NK-92 (cell line): ENCODE measurements around the gene APEX2.
"Not testable (repeated sequence)": the region's sequence is repeated elsewhere in the genome, so short reads cannot be mapped to it uniquely, and the experiment has no call there.

Source experiments
- DNase-seq: peaks from one replicate; lab custom pipeline; 2025; ENCODE audit not compliant: unreplicated experiment; lab: John Stamatoyannopoulos, UW

APEX2 gene, protein sequence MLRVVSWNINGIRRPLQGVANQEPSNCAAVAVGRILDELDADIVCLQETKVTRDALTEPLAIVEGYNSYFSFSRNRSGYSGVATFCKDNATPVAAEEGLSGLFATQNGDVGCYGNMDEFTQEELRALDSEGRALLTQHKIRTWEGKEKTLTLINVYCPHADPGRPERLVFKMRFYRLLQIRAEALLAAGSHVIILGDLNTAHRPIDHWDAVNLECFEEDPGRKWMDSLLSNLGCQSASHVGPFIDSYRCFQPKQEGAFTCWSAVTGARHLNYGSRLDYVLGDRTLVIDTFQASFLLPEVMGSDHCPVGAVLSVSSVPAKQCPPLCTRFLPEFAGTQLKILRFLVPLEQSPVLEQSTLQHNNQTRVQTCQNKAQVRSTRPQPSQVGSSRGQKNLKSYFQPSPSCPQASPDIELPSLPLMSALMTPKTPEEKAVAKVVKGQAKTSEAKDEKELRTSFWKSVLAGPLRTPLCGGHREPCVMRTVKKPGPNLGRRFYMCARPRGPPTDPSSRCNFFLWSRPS

GRCh38 chrX:54999717-55000598, at the start of gene APEX2:
TSS of gene APEX2 (plus strand) at chrX:55000363. CDS start at chrX:55000423, 60 bp downstream.
- peak; percentile 11 for DNase-seq

DNA sequence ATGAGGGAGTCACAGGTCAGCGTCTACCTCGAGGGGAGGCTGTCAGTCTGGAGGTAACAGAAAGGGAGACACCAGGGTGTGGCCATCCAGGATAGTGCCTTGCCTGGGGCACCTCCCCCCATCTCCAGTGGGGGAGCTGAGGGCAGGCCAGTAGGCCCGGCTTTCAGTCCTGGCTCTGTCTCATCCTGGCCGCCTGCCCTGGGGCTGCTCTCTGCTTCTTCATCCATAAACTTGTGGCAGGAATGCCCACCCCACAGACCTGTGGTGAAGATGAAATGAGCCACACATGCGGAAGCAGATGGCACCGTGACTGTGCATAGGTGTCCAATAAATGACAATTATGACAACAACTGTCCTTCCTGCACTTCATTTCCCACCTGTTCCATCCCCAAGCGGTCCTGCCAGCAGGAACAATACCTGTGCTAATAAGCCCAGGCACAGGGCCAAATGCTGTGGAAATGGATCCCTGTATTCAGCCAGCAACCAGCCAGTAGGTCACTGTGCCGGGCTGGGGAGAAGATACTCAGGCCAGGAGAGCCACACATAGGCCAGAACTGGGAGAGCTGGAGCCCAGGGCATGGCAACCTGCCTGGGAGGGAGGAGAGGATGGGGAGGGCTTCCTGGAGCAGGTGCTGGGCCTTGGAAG, 49.3 kb upstream of the APEX2 start:
- no peak for DNase-seq

GRCh38 chrX:54961750-54962149, 38.4 kb upstream of the APEX2 start:
- no peak for DNase-seq

DNA sequence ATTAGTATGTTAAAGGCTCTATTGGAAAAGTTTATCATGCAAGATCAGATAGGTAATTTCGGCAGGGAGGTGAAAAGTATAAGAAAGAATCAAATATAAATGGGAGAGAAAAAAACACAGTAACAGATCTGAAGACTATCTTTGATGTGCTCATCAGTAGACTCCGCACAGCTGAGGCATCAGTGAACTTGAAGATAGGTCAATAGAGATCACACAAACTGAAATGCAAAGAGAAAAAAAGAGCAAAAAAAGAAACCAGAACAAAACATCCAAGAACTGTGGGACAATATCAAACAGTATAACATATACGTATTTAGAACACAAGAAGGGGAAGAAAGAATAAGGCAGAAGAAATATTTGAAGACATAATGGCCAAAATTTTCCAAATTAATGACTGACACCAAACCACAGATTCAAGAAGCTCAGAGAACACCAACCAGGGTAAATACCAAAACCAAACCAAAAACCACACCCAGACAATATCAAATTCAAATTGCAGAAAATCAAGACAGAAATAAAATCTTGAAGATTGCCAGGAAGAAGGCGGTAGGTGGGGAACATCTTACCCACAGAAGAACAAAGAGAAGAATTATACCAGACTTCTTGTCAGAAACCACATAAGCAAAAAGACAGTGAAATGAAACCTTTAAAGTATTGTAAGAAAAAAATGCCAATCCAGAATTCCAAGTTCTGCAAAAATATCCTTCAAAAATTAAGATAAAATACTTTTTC, 35.2 kb upstream of the APEX2 start:
- no peak for DNase-seq

GRCh38 chrX:54977387-54977786, 22.8 kb upstream of the APEX2 start:
- DNase-seq: no peak

DNA sequence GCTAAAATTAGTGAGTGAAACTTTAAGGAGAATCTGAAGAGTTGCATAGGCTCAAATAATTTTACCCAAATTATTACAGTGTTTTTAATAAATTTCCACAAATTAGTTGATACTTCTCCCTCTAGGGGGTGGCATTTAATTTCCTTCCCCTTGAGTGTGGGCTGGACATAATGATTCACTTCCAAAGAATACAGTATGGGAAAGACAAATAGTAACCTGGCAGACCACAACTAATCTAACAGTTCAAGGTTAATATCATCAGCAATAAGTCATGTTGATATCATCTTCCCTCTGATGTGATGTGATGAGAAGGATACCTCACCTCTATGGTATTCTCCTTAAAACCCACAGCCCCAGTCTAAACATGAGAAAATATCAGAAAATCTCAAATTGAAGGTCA, 21.7 kb upstream of the APEX2 start:
- no peak for DNase-seq

DNA sequence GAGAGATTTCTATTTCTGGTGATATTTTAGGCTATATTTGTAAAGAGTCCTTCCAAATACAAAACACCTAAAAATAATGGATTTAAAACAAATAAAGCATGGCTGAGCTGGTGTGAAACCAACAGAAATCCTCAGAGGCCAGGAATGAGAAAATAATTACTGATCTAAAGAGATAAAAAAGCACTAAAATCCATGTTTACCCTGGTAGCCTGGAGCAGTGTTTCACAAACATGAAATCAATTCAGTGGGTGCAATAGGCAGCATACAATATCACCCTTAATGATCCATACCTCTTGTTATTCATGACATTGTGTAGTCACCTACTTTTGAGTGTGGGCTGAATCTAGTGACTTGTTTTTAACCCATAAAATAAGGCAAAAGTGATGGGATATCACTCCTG, 20.7 kb upstream of the APEX2 start:
- no peak for DNase-seq

- DNase-seq: no peak
Measured at GRCh38 chrX:54980334-54980733, 19.8 kb upstream of the APEX2 start.

GRCh38 chrX:54983306-54983705, 16.9 kb upstream of the APEX2 start:
- not testable (repeated sequence) for DNase-seq

DNA sequence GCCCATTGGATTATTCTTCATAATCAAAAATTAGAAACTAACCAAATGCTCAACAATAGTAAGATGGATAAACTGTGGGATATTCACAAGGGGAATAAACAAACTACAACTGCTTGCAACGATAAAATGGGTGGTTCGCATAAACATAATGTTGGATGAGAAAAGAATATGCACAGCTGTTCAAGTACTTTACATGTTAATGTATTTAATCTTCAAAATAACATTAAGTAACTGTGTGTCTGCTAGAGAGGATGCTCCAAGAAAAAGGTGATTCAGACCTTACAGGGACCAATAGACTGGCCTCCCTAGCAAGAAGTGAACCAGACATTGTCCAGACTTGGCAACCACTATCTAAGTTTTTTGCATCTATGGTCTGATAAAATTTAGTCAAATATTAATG, 8.5 kb upstream of the APEX2 start:
- no peak for DNase-seq

GRCh38 chrX:54992911-54993622, 7.1 kb upstream of the APEX2 start:
- no peak for DNase-seq

- DNase-seq: no peak
Measured at GRCh38 chrX:54994099-54994498, 6.1 kb upstream of the APEX2 start, which contains the start of gene PFKFB1. TSS of gene PFKFB1 (minus strand) at chrX:54994188. CDS start at chrX:54994007, 181 bp downstream.

DNA sequence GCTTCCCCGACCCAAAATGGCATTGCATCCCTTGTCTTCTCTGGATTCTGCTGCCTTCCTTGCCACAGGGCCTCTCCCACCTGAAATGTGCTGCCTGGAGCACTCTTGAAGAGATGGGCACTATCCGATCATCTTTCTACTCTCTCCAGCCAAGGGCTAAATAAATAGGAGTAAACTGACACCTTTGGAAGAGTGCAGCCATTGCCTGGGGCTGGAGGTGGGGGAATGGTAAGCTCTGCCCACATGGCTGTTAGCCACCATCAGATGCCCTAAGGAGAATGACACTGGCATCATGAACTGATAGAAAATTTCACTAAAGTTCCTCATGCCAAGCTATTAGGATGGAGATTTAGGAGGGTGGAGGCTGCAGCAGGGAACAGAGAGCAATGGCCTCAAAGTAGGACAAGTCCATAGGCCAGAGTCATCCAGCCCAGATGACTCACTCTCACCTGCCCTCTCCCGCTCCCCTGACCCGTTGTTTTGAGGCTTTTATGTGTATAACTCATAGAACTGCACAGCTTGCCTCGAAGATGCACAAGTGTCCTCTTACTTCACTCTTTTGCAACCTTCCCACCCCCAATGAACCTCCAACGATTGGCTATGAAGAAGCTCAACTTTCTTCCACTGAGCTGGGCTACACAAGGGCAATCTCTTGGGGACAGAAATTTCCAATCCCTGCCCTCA, 5.4 kb upstream of the APEX2 start:
- no peak for DNase-seq

DNA sequence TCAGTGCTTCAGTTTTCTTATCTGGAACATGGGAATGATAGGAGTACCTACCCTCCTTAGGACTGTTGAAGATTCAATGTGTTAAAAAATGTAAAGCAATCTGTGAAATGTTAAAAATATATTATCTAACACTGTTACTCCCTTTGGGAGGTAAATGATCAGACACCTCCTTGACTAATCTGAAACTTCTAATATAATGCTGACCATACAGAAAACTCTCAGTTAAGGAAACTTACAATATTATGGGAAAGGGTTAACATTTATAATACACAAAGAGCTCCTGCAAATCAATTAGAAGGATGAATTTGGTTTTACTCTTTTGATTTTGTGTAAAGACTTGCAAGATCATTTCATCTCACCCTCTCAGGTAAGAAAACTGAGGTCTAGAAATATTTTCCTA, 4.5 kb upstream of the APEX2 start:
- no peak for DNase-seq

DNA sequence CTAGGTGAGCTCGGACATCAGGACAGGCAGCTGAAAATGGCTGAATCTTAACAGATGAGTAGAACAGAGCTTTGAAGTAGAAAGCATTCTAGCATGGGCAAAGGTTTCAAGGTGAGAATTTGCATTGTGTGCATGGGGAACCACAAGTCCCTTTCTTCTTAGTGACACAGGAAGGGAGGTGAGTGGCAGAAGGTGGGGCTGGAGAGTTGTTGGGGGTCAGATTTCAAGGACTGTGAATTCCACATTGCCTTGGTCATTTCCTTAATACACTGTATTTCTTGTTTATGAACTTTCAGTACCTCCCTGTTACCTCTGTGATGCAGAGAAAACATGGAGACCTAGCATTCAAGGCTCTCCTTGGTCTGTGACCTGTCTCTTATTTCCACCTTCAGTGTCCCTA, 4.1 kb downstream of the APEX2 start:
- no peak for DNase-seq

DNA sequence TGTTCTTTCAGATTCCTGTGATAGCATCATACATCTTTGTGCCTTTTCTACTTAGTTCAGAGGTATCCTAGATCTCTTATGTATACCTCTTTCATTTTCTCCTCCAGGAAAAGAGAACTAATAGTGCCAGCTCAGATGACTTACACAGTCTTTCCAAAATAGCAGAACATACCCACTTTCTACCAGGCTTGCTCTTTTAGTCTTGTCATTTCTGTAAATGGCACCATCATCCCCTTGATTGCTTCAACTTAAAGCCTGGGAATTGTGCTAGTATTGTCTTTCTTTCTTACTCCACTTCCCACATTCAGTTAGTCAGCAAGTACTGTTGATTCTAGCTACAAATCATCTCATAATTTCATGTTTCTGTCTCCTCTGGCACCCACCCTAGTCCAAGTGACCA, 5.1 kb downstream of the APEX2 start:
- no peak for DNase-seq

- DNase-seq: no peak
Measured at GRCh38 chrX:55006827-55007621, 6.9 kb downstream of the APEX2 start.

DNA sequence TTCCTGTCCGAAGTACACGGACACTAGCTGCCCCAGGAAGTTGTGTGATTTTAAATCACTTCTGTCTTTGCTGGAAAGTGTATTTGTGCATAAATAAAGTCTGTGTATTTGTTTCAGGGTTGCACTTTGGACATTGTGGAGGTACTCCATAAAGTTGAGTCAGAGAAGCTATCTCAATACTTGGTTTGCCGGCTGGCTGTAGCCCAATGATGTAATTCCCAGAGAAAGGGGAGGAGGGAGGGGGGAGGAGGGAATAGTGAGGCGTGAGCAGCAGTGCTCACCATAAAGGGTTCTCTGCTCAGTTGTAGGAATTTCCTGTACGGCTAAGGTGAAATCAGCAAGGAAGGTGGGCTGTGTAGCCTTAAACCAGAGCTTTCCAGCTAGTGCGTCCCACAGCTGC, 7.5 kb downstream of the APEX2 start:
- no peak for DNase-seq
